Measurements from ENCODE around the gene TMED5. TPM values are rescaled to one million over a fixed set of nuclear protein-coding genes. Genes with fewer than 3 reads are reported as not detected.

The TMED5 gene
- total and polyA plus RNA-seq, 12 donors = 8.5 to 181 (median 85.7) TPM

DNA sequence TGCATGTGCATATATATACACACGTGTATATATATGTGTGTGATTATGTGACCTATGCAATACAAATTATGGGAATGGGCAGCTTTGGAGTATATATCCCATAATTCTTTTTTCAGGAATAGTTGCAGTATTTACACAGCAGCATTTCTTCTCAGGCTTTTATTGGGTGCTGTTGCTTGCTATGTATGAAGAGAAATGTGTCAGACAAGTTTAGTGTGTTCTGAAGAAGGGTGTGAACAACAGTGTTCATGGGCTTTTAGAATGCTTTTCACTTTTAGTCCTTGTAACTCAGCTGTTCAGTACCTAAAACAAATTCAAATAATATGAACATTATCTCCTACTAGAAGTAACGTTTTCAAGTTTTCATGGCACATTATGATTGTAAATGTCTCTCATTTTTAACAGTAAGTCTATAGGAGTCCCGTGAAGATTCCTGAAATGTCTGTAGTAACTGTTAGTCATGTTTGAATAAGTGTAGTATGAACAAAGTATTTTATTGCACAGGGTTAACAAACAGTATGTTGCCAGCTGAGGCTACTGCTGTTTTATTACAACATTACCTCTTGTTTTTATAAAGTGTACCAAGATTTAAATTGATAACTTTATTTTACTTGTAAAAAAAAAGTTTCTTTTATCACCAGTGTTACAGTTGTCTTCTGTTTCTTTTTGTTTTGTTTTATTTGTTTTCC is 42.5 kb downstream of the TMED5 start:
- Histone ChIP-seq H3K4me1 (replicated peaks in 1 of 2) (no peaks in the 10 kb centered on the region), H3K9me3 (replicated peaks in 1 of 3) (no peaks in the 10 kb centered on the region), H3K27me3 (no peaks in the 10 kb centered on the region), H3K36me3 (replicated peaks in 1 of 2) (peaks cover 0 to 18% of the 10 kb centered on the region in 2 donors), H3K4me3 (no peak overlapping the region), H3K27ac (no peak overlapping the region)
- no peak for DNase-seq
- intact Hi-C loops (cut with DNase I) = no loop called here
- WGBS, 4 donors = 56 to 60% (median 58%) methylated on average over 3 of the region's 3 CpGs
- TF ChIP-seq, protein P1, sequence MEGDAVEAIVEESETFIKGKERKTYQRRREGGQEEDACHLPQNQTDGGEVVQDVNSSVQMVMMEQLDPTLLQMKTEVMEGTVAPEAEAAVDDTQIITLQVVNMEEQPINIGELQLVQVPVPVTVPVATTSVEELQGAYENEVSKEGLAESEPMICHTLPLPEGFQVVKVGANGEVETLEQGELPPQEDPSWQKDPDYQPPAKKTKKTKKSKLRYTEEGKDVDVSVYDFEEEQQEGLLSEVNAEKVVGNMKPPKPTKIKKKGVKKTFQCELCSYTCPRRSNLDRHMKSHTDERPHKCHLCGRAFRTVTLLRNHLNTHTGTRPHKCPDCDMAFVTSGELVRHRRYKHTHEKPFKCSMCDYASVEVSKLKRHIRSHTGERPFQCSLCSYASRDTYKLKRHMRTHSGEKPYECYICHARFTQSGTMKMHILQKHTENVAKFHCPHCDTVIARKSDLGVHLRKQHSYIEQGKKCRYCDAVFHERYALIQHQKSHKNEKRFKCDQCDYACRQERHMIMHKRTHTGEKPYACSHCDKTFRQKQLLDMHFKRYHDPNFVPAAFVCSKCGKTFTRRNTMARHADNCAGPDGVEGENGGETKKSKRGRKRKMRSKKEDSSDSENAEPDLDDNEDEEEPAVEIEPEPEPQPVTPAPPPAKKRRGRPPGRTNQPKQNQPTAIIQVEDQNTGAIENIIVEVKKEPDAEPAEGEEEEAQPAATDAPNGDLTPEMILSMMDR (IDR thresholded peaks at IDR 0.05) = no peak
- no peak for TF ChIP-seq POLR2A (IDR thresholded peaks at IDR 0.05)

DNA sequence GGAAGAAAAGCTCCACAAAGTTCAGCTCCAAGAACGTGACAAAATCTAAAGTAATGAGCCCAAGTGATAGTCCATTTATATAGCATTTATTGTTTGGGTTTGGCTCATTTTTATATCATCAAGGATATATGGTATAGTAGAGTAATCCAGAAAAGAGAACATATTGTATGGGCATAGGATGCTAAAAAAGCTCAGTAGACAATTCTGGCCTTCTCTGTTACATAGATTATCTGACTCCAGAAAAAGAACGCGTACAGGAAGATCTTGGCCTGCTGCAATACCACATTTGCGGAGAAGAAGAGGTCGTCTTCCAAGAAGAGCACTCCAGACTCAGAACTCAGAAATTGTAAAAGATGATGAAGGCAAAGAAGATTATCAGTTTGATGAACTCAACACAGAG is 43.8 kb downstream of the TMED5 start:
- TF ChIP-seq POLR2A (IDR thresholded peaks at IDR 0.05) = no peak
- TF ChIP-seq, protein P1 (IDR thresholded peaks at IDR 0.05) = no peak
- H3K27me3 ChIP-seq = no peaks in the 10 kb centered on the region
- H3K27ac ChIP-seq = no peak overlapping the region
- no peak overlapping the region for H3K4me3 ChIP-seq
- intact Hi-C loops (cut with DNase I) = no loop called here
- H3K36me3 ChIP-seq (replicated peaks in 1 of 2) = peaks cover 0 to 18% of the 10 kb centered on the region in 2 donors
- WGBS, 4 donors = 95 to 97% (median 96%) methylated on average over 5 of the region's 5 CpGs
- no peak for DNase-seq
- peaks cover 0 to 4% of the 10 kb centered on the region in 2 donors for H3K4me1 ChIP-seq (replicated peaks in 1 of 2)
- H3K9me3 ChIP-seq (replicated peaks in 1 of 3) = no peaks in the 10 kb centered on the region

DNA sequence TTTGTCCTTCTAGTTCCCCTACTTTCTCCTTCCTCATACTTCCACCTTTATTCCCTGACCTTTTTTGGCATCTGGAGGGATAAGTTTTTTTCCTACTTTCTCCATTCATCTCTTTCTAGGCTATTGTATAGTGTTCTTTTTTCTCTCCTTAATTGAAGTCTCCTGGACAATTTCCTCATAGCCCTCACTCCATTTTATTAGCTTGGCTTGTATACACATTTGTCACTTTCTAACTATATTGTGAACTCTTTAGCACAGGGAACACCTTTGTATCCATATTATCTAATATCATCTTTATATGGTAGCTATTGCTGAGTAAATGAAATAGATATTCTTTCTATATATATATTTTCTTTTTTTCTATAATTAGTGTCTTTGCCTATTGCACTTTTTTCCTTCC is 47.6 kb downstream of the TMED5 start:
- no peak for TF ChIP-seq POLR2A (IDR thresholded peaks at IDR 0.05)
- TF ChIP-seq, protein P1 (IDR thresholded peaks at IDR 0.05) = no peak
- no peak for DNase-seq

DNA sequence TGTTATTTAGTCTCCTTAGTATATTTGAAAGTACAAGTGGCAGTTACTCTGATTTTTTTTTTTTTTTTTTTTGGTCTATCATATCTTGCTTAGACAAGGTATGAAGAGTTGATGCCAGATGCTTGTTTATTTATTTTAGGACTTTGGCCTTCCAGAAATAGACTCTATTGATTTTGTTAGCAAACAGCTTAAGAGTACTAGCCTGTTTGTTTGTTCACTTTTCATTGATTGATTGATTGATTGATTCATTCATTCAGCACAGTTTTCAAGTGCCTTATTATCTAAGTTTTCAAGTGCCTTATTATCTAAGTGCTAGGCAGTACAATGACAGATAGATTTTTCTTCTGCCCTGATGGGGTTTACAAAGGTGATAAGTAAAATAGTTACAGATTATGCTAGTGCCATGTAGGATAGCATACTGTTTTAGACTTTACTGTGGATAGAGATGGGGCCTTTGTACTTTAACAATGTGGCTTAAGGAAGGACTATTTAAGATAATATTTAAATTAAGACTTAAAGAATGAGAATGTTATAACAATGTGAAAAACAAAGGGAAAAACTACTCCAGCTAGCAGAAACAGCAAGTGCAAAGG is 50.6 kb downstream of the TMED5 start:
- Histone ChIP-seq H3K36me3 (replicated peaks in 1 of 2) (peaks cover 0 to 4% of the 10 kb centered on the region in 2 donors), H3K27me3 (no peaks in the 10 kb centered on the region), H3K27ac (no peak overlapping the region), H3K9me3 (replicated peaks in 1 of 3) (no peaks in the 10 kb centered on the region), H3K4me3 (no peak overlapping the region), H3K4me1 (replicated peaks in 1 of 2) (peaks cover 8 to 10% of the 10 kb centered on the region in 2 donors)
- DNase-seq = no peak
- TF ChIP-seq, protein P1 (IDR thresholded peaks at IDR 0.05) = no peak
- no peak for TF ChIP-seq POLR2A (IDR thresholded peaks at IDR 0.05)
- intact Hi-C loops (cut with DNase I) = no loop called here

More for the DNA sequence above, 47.6 kb downstream of the TMED5 start:
- H3K9me3 ChIP-seq (replicated peaks in 1 of 3) = no peaks in the 10 kb centered on the region
- H3K27ac ChIP-seq = no peak overlapping the region
- H3K4me3 ChIP-seq = no peak overlapping the region
- peaks cover 0 to 12% of the 10 kb centered on the region in 2 donors for H3K36me3 ChIP-seq (replicated peaks in 1 of 2)
- intact Hi-C loops (cut with DNase I) = no loop called here
- peaks cover 0 to 4% of the 10 kb centered on the region in 2 donors for H3K4me1 ChIP-seq (replicated peaks in 1 of 2)
- H3K27me3 ChIP-seq = no peaks in the 10 kb centered on the region
